ENCODE data around the gene NAGS. TPM values are rescaled to one million over a fixed set of nuclear protein-coding genes. Genes with fewer than 3 reads are reported as not detected.
"Not testable (repeated sequence)": the region's sequence is repeated elsewhere in the genome, so short reads cannot be mapped to it uniquely, and the experiment has no call there.

The NAGS gene
- total and polyA plus RNA-seq, 5 donors, result 1.2 to 4.0 (median 1.8) TPM

GRCh38 chr17:44045486-44045885, 41.1 kb downstream of the NAGS start:
- DNase-seq, result no peak
- 96% methylated on average over 4 of the region's 4 CpGs for whole genome bisulfite sequencing
- Histone ChIP-seq H3K4me3 (ENCODE audit: low read length) (no peak overlapping the region), H3K9me3 (ENCODE audit: control insufficient read depth, low read length) (no peaks in the 10 kb centered on the region), H3K27me3 (ENCODE audit: control insufficient read depth, insufficient read depth) (no peaks in the 10 kb centered on the region), H3K27ac (ENCODE audit: low read length) (no peak overlapping the region), H3K4me1 (ENCODE audit: control insufficient read depth, insufficient read depth, low read length) (peaks cover 3% of the 10 kb centered on the region)
- ATAC-seq, result no peak
- intact Hi-C loops (cut with DNase I), result loop anchor here in 1 of 4 donors (10.0 kb wide), 1 partner anchor 101 kb away; the partner anchor contains the start of gene PPY

- WGBS, result 99% methylated on average over 7 of the region's 7 CpGs
- H3K27me3 ChIP-seq (ENCODE audit: control insufficient read depth, insufficient read depth); DNase-seq; ATAC-seq; H3K27ac ChIP-seq (ENCODE audit: low read length); H3K9me3 ChIP-seq (ENCODE audit: control insufficient read depth, low read length); H3K4me1 ChIP-seq (ENCODE audit: control insufficient read depth, insufficient read depth, low read length); H3K4me3 ChIP-seq (ENCODE audit: low read length): not testable (repeated sequence)
- intact Hi-C loops (cut with DNase I), result loop anchor here in 1 of 4 donors (10.0 kb wide), 1 partner anchor 102 kb away; the partner anchor contains the start of gene PPY
Observed at GRCh38 chr17:44046893-44047292, 42.5 kb downstream of the NAGS start.

GRCh38 chr17:44049294-44050060, 45.1 kb downstream of the NAGS start:
- WGBS, result 94% methylated on average over 9 of the region's 9 CpGs
- Histone ChIP-seq H3K27me3 (ENCODE audit: control insufficient read depth, insufficient read depth) (no peaks in the 10 kb centered on the region), H3K27ac (ENCODE audit: low read length) (no peak overlapping the region), H3K4me3 (ENCODE audit: low read length) (no peak overlapping the region), H3K4me1 (ENCODE audit: control insufficient read depth, insufficient read depth, low read length) (no peaks in the 10 kb centered on the region), H3K9me3 (ENCODE audit: control insufficient read depth, low read length) (no peaks in the 10 kb centered on the region)
- intact Hi-C loops (cut with DNase I), result loop anchor here in 1 of 4 donors (10.0 kb wide), 1 partner anchor 105 kb away; the partner anchor contains the start of gene PPY
- DNase-seq (no peak), ATAC-seq (no peak)

- ATAC-seq, result peak; percentile 54 to 75
- 49% methylated on average over 3 of the region's 3 CpGs for WGBS
- intact Hi-C loops (cut with DNase I), result no loop called here
- Histone ChIP-seq H3K27me3 (ENCODE audit: control insufficient read depth, insufficient read depth) (no peaks in the 10 kb centered on the region), H3K4me1 (ENCODE audit: control insufficient read depth, insufficient read depth, low read length) (no peaks in the 10 kb centered on the region), H3K27ac (ENCODE audit: low read length) (peak overlapping the region; percentile 83), H3K9me3 (ENCODE audit: control insufficient read depth, low read length) (no peaks in the 10 kb centered on the region), H3K4me3 (ENCODE audit: low read length) (no peak overlapping the region)
- no peak for DNase-seq
Observed at GRCh38 chr17:44053125-44053872, 48.9 kb downstream of the NAGS start.

Other genes with a start within 250 kb of the NAGS start
- gene SOST, start 245.8 kb upstream of the NAGS start, total RNA-seq, result 1 to 10 TPM in 1 of 4 donors, under 1 TPM in 2, not detected in 1; 0.29 to 2.0 (median 0.34) TPM
- 1.6 TPM for gene SOST, start 245.8 kb upstream of the NAGS start, polyA plus RNA-seq
- 100 to 1,000 TPM; 144 to 180 (median 154) TPM for gene DUSP3, start 225.6 kb upstream of the NAGS start, total RNA-seq
- 137 TPM for gene DUSP3, start 225.6 kb upstream of the NAGS start, polyA plus RNA-seq
- under 1 TPM in 1 of 4 donors, not detected in 3; 0.28 TPM for gene CFAP97D1, start 224.2 kb upstream of the NAGS start, total RNA-seq
- gene CFAP97D1, start 224.2 kb upstream of the NAGS start, polyA plus RNA-seq, result 0.02 TPM
- gene MPP3, start 171.5 kb upstream of the NAGS start, total RNA-seq, result 10 to 100 TPM; 42.1 to 77.4 (median 61.5) TPM
- gene MPP3, start 171.5 kb upstream of the NAGS start, polyA plus RNA-seq, result 46.1 TPM
- 10 to 100 TPM in 3 of 4 donors, 1 to 10 TPM in 1; 3.8 to 29.2 (median 10.9) TPM for gene CD300LG, start 157.4 kb upstream of the NAGS start, total RNA-seq
- gene CD300LG, start 157.4 kb upstream of the NAGS start, polyA plus RNA-seq, result 20.8 TPM
- gene MPP2, start 97.1 kb upstream of the NAGS start, total RNA-seq, result 10 to 100 TPM in 3 of 4 donors, 1 to 10 TPM in 1; 8.7 to 20.7 (median 15.9) TPM
- 8.8 TPM for gene MPP2, start 97.1 kb upstream of the NAGS start, polyA plus RNA-seq
- not detected for gene PPY, start 62.1 kb upstream of the NAGS start, total RNA-seq
- not detected for gene PPY, start 62.1 kb upstream of the NAGS start, polyA plus RNA-seq
- not detected for gene PYY, start 50.7 kb upstream of the NAGS start, total RNA-seq
- not detected for gene PYY, start 50.7 kb upstream of the NAGS start, polyA plus RNA-seq
- gene TMEM101, start 10.3 kb downstream of the NAGS start, total RNA-seq, result 10 to 100 TPM; 13.7 to 21.1 (median 19.3) TPM
- gene TMEM101, start 10.3 kb downstream of the NAGS start, polyA plus RNA-seq, result 19.8 TPM
- 10 to 100 TPM; 44.5 to 54.9 (median 49.3) TPM for gene LSM12, start 62.0 kb downstream of the NAGS start, total RNA-seq
- 35.0 TPM for gene LSM12, start 62.0 kb downstream of the NAGS start, polyA plus RNA-seq
- 10 to 100 TPM; 31.9 to 46.9 (median 38.5) TPM for gene G6PC3, start 66.1 kb downstream of the NAGS start, total RNA-seq
- gene G6PC3, start 66.1 kb downstream of the NAGS start, polyA plus RNA-seq, result 71.4 TPM
- 10 to 100 TPM; 47.9 to 89.2 (median 74.4) TPM for gene HDAC5, start 119.0 kb downstream of the NAGS start, total RNA-seq
- 72.4 TPM for gene HDAC5, start 119.0 kb downstream of the NAGS start, polyA plus RNA-seq
- gene HROB, start 137.3 kb downstream of the NAGS start, total RNA-seq, result 1 to 10 TPM in 1 of 4 donors, under 1 TPM in 3; 0.47 to 1.4 (median 0.76) TPM
- gene HROB, start 137.3 kb downstream of the NAGS start, polyA plus RNA-seq, result 0.38 TPM
- 10 to 100 TPM in 2 of 4 donors, 1 to 10 TPM in 2; 5.3 to 11.3 (median 9.7) TPM for gene ASB16, start 166.1 kb downstream of the NAGS start, total RNA-seq
- 5.4 TPM for gene ASB16, start 166.1 kb downstream of the NAGS start, polyA plus RNA-seq
- 10 to 100 TPM; 23.5 to 27.6 (median 26.6) TPM for gene TMUB2, start 182.3 kb downstream of the NAGS start, total RNA-seq
- gene TMUB2, start 182.3 kb downstream of the NAGS start, polyA plus RNA-seq, result 26.3 TPM
- gene ATXN7L3, start 195.3 kb downstream of the NAGS start, total RNA-seq, result 10 to 100 TPM; 37.5 to 52.7 (median 41.2) TPM
- gene ATXN7L3, start 195.3 kb downstream of the NAGS start, polyA plus RNA-seq, result 31.0 TPM
- gene UBTF, start 215.1 kb downstream of the NAGS start, total RNA-seq, result 10 to 100 TPM; 36.7 to 63.4 (median 58.6) TPM
- 43.5 TPM for gene UBTF, start 215.1 kb downstream of the NAGS start, polyA plus RNA-seq

Data from right cardiac atrium (tissue), 5 donors.